GM21360 (cell line): Measurements from ENCODE around the gene EPO.
"Not testable (repeated sequence)": the region's sequence is repeated elsewhere in the genome, so short reads cannot be mapped to it uniquely, and the experiment has no call there.

Experiments used
- ATAC-seq: cut with Tn5 transposase; IDR thresholded peaks from one replicate; pipeline ENCODE4 v1.9.1; 2021; ENCODE audit warnings: mild to moderate bottlenecking, moderate library complexity; ENCODE audit not compliant: unreplicated experiment

The EPO gene

GRCh38 chr7:100701089-100701488 lies 19.2 kb upstream of the EPO start:
- not testable (repeated sequence) for ATAC-seq

- peak; percentile 44 for ATAC-seq
Measured at GRCh38 chr7:100705320-100705752, 14.9 kb upstream of the EPO start.

GRCh38 chr7:100705753-100706671 lies 14.3 kb upstream of the EPO start, which contains the start of gene POP7:
TSS of gene POP7 (plus strand) at chr7:100706121. CDS start at chr7:100706831, 710 bp downstream.
- ATAC-seq, result peak; percentile 73

GRCh38 chr7:100706672-100707311 lies 13.5 kb upstream of the EPO start:
- ATAC-seq, result no peak

GRCh38 chr7:100708395-100708794 lies 11.9 kb upstream of the EPO start:
- ATAC-seq, result no peak

- ATAC-seq, result no peak
Measured at GRCh38 chr7:100710452-100710851, 9.8 kb upstream of the EPO start.

GRCh38 chr7:100711369-100711768 lies 8.9 kb upstream of the EPO start:
- no peak for ATAC-seq

- no peak for ATAC-seq
Measured at GRCh38 chr7:100714725-100715124, 5.5 kb upstream of the EPO start.

GRCh38 chr7:100717073-100717472 lies 3.2 kb upstream of the EPO start:
- ATAC-seq, result not testable (repeated sequence)

GRCh38 chr7:100719523-100720278 lies 567 bp upstream of the EPO start:
- ATAC-seq, result no peak

GRCh38 chr7:100720671-100721504 lies 620 bp downstream of the EPO start:
- ATAC-seq, result no peak

GRCh38 chr7:100721505-100721812 lies 1.2 kb downstream of the EPO start:
- no peak for ATAC-seq

GRCh38 chr7:100722480-100723212 lies 2.4 kb downstream of the EPO start:
- ATAC-seq, result no peak

- no peak for ATAC-seq
Measured at GRCh38 chr7:100723732-100724275, 3.5 kb downstream of the EPO start.

GRCh38 chr7:100724364-100724763 lies 4.1 kb downstream of the EPO start:
- ATAC-seq, result not testable (repeated sequence)

- no peak for ATAC-seq
Measured at GRCh38 chr7:100726996-100727761, 6.9 kb downstream of the EPO start.

GRCh38 chr7:100728196-100728595 lies 7.9 kb downstream of the EPO start:
- no peak for ATAC-seq

- ATAC-seq, result no peak
Measured at GRCh38 chr7:100730136-100730800, 10.0 kb downstream of the EPO start.
